ENCODE measurements around the gene HPS5. TPM values are rescaled to one million over a fixed set of nuclear protein-coding genes. Genes with fewer than 3 reads are reported as not detected.
"Not testable (repeated sequence)": the region's sequence is repeated elsewhere in the genome, so short reads cannot be mapped to it uniquely, and the experiment has no call there.

Gene HPS5
- polyA plus RNA-seq, 1 donor (not counting 4 experiments of a cell fraction or from before 2014, with no cell fraction given): 20.9 TPM

GRCh38 chr11:18264677-18265555, 57.0 kb downstream of the HPS5 start:
- no peaks in the 10 kb centered on the region for H3K9me1 ChIP-seq (ENCODE audit: control insufficient read depth, extremely low read depth, insufficient read depth, low read length)
- dilution Hi-C loops (cut with MboI; ENCODE audit: extremely low pct_ligation_motif_present, low sequenced_read_pairs): no loop called here
- H3K9ac ChIP-seq (ENCODE audit: control insufficient read depth, extremely low read depth, insufficient read depth, low read length): no peak overlapping the region
- FAIRE-seq (no peak), DNase-seq (ENCODE audit: low read depth, low spot score) (no peak)
- no peaks in the 10 kb centered on the region for H3K27me3 ChIP-seq (ENCODE audit: control insufficient read depth, extremely low read depth, insufficient read depth, low read length)
- H3K4me2 ChIP-seq (ENCODE audit: control insufficient read depth, extremely low read depth, insufficient read depth, low read depth, low read length): no peak overlapping the region
- H3K27ac ChIP-seq (ENCODE audit: control insufficient read depth, insufficient read depth, low read length): no peak overlapping the region
- H3K4me1 ChIP-seq (ENCODE audit: control insufficient read depth, extremely low read depth, insufficient read depth, low read length): peaks cover 5% of the 10 kb centered on the region
- TF ChIP-seq CTCF (optimal IDR thresholded peaks at IDR 0.05 in 1 of 3, IDR thresholded peaks at IDR 0.05 in 1 of 3, conservative IDR thresholded peaks at IDR 0.05 in 1 of 3; ENCODE audit: extremely low read depth in 1 of 3, insufficient read depth in 2 of 3, low read length in 3 of 3) (no peak), EZH2 (IDR thresholded peaks at IDR 0.05; ENCODE audit: low read length) (no peak)
- no peaks in the 10 kb centered on the region for H3K79me2 ChIP-seq (ENCODE audit: control insufficient read depth, insufficient read depth, low read length)
- no peaks in the 10 kb centered on the region for H3K9me3 ChIP-seq (ENCODE audit: control insufficient read depth, low read depth, low read length)
- H4K20me1 ChIP-seq (ENCODE audit: control insufficient read depth, extremely low read depth, insufficient read depth, low read length): no peaks in the 10 kb centered on the region
- no peak overlapping the region for H3K4me3 ChIP-seq (ENCODE audit: control insufficient read depth in 2 of 3, extremely low read depth in 1 of 3, insufficient read depth in 2 of 3, low read depth in 1 of 3, low read length in 3 of 3)
- H2AFZ ChIP-seq (ENCODE audit: control insufficient read depth, low read length): no peak overlapping the region
- no peaks in the 10 kb centered on the region for H3K36me3 ChIP-seq (ENCODE audit: control insufficient read depth in 2 of 2, extremely low read depth in 1 of 2, insufficient read depth in 2 of 2, low read length in 2 of 2)

GRCh38 chr11:18264035-18264434, 57.9 kb downstream of the HPS5 start:
- TF ChIP-seq CTCF (optimal IDR thresholded peaks at IDR 0.05 in 1 of 3, IDR thresholded peaks at IDR 0.05 in 1 of 3, conservative IDR thresholded peaks at IDR 0.05 in 1 of 3; ENCODE audit: extremely low read depth in 1 of 3, insufficient read depth in 2 of 3, low read length in 3 of 3): no peak
- no peak for TF ChIP-seq EZH2 (IDR thresholded peaks at IDR 0.05; ENCODE audit: low read length)
- Histone ChIP-seq H4K20me1 (ENCODE audit: control insufficient read depth, extremely low read depth, insufficient read depth, low read length) (no peaks in the 10 kb centered on the region), H3K79me2 (ENCODE audit: control insufficient read depth, insufficient read depth, low read length) (no peaks in the 10 kb centered on the region), H3K27me3 (ENCODE audit: control insufficient read depth, extremely low read depth, insufficient read depth, low read length) (no peaks in the 10 kb centered on the region), H3K4me1 (ENCODE audit: control insufficient read depth, extremely low read depth, insufficient read depth, low read length) (peaks cover 5% of the 10 kb centered on the region), H3K4me3 (ENCODE audit: control insufficient read depth in 2 of 3, extremely low read depth in 1 of 3, insufficient read depth in 2 of 3, low read depth in 1 of 3, low read length in 3 of 3) (no peak overlapping the region), H3K4me2 (ENCODE audit: control insufficient read depth, extremely low read depth, insufficient read depth, low read depth, low read length) (no peak overlapping the region), H3K9me1 (ENCODE audit: control insufficient read depth, extremely low read depth, insufficient read depth, low read length) (no peaks in the 10 kb centered on the region), H3K36me3 (ENCODE audit: control insufficient read depth in 2 of 2, extremely low read depth in 1 of 2, insufficient read depth in 2 of 2, low read length in 2 of 2) (no peaks in the 10 kb centered on the region), H3K9me3 (ENCODE audit: control insufficient read depth, low read depth, low read length) (no peaks in the 10 kb centered on the region), H3K27ac (ENCODE audit: control insufficient read depth, insufficient read depth, low read length) (no peak overlapping the region), H2AFZ (ENCODE audit: control insufficient read depth, low read length) (no peak overlapping the region), H3K9ac (ENCODE audit: control insufficient read depth, extremely low read depth, insufficient read depth, low read length) (no peak overlapping the region)
- DNase-seq (ENCODE audit: low read depth, low spot score) (no peak), FAIRE-seq (no peak)
- dilution Hi-C loops (cut with MboI; ENCODE audit: extremely low pct_ligation_motif_present, low sequenced_read_pairs): no loop called here

- DNase-seq (ENCODE audit: low read depth, low spot score); H3K9me1 ChIP-seq (ENCODE audit: control insufficient read depth, extremely low read depth, insufficient read depth, low read length); FAIRE-seq; H4K20me1 ChIP-seq (ENCODE audit: control insufficient read depth, extremely low read depth, insufficient read depth, low read length); H3K4me1 ChIP-seq (ENCODE audit: control insufficient read depth, extremely low read depth, insufficient read depth, low read length); H2AFZ ChIP-seq (ENCODE audit: control insufficient read depth, low read length); H3K79me2 ChIP-seq (ENCODE audit: control insufficient read depth, insufficient read depth, low read length); H3K9me3 ChIP-seq (ENCODE audit: control insufficient read depth, low read depth, low read length); H3K9ac ChIP-seq (ENCODE audit: control insufficient read depth, extremely low read depth, insufficient read depth, low read length); H3K4me2 ChIP-seq (ENCODE audit: control insufficient read depth, extremely low read depth, insufficient read depth, low read depth, low read length); H3K36me3 ChIP-seq (ENCODE audit: control insufficient read depth in 2 of 2, extremely low read depth in 1 of 2, insufficient read depth in 2 of 2, low read length in 2 of 2); H3K27ac ChIP-seq (ENCODE audit: control insufficient read depth, insufficient read depth, low read length); dilution Hi-C loops (cut with MboI; ENCODE audit: extremely low pct_ligation_motif_present, low sequenced_read_pairs); H3K4me3 ChIP-seq (ENCODE audit: control insufficient read depth in 2 of 3, extremely low read depth in 1 of 3, insufficient read depth in 2 of 3, low read depth in 1 of 3, low read length in 3 of 3); H3K27me3 ChIP-seq (ENCODE audit: control insufficient read depth, extremely low read depth, insufficient read depth, low read length): not testable (repeated sequence)
These were observed 59.1 kb downstream of the HPS5 start for GRCh38 chr11:18262681-18263350.
